ENCODE data around the gene GNA15.

DNA sequence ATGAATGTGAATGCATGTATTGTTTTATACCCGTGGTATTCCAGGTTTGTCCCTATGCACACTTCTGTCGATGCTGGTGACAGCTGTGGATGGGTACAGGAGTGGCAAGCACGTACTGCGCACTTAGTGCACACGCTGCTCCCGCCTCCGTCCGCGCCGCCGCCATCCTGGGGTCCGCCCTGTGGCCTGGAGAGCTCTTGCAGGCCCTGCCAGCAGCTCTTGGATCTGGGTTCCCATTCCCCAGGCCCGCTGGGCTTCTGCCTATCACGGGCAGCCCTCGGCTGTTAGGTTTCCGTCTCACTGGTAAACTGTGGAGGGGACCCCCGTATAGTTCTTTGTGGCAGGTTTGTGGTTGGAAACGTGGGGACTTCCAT, 37.7 kb upstream of the GNA15 start:
- no peak for TF ChIP-seq CTCF (IDR thresholded peaks at IDR 0.05; ENCODE audit: low read length)
- no peak for TF ChIP-seq EZH2 (IDR thresholded peaks at IDR 0.05; ENCODE audit: borderline replicate concordance, low read length)
